Suppressor macrophage treated with lipopolysaccharide for 1 hour (primary cell): ENCODE results near the gene POMT2.
A peak's percentile ranks its signal among the peaks of the same experiment; 100 is the strongest.
"Not testable (repeated sequence)": the region's sequence is repeated elsewhere in the genome, so short reads cannot be mapped to it uniquely, and the experiment has no call there.

ENCODE experiments used
- DNase-seq, 3 donors: peaks; one replicate each; pipeline ENCODE4 v3.0.0-alpha.2; 2020 to 2022

POMT2 gene

DNA sequence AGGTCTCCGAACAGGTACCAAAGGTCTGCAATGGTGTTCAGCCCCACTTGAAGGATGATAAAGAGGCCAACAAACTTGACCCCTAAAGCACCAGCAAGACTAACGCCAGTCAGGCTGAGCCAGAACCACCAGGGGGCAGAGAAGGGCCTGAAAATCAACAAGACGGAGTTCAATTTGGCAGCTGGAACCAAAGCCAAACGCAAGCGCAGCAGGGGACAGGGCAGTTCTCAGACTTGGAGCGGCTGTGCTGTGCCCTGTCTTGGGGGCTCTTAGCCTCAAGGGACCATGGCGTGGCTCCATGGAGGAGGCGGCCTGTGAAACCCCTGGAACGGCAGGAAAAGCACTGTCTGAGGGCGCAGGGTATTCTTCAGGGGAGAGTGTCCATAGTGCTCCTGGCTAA, 19.6 kb downstream of the POMT2 start:
- peak; percentile 83 to 90 (median 85) for DNase-seq

DNA sequence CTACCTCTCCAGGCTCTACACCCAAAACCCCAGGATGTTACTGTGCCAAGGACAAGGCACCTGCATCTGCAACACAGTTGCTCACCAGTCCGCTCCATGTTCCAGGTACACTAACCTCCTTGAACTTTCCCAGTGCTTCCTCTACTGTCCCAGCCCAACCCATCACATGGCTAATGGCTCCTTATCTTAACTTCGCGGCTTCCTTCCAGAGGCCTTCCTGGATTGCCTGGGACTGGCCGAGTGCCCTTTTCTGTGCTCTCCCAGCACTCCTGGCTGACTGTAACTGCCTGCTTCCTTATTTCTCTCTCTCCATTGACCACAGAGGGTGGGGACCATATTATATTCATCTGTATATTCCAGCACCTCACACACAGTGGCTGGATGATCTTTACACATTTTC, 20.9 kb downstream of the POMT2 start:
- DNase-seq: no peak

GRCh38 chr14:77296906-77297305, 23.8 kb downstream of the POMT2 start:
- no peak for DNase-seq

- DNase-seq: no peak
Observed at GRCh38 chr14:77296155-77296554, 24.5 kb downstream of the POMT2 start.

DNA sequence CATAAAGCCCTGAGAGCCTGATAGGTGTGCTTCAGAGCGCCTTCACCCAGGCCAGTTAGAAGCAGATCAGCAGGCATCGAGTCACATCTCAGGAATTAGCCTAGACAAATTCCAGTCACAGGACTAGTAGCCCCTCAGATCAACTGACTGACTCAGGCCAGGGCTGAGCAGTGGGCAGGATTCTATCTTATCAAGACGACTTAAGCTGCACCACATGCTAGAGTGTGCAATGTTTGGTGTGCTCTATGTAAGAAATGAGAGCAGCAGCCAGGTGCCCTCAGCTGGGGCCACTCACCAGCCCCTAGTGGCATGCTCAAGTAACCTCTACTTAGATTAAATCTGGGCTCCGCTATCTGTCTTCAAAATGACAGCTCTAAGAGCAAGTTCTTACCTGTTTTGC, 30.0 kb downstream of the POMT2 start:
- DNase-seq: no peak

- DNase-seq: peak in 2 of 3 donors; percentile 10 to 26
Observed at GRCh38 chr14:77286576-77286975, 34.1 kb downstream of the POMT2 start.

DNA sequence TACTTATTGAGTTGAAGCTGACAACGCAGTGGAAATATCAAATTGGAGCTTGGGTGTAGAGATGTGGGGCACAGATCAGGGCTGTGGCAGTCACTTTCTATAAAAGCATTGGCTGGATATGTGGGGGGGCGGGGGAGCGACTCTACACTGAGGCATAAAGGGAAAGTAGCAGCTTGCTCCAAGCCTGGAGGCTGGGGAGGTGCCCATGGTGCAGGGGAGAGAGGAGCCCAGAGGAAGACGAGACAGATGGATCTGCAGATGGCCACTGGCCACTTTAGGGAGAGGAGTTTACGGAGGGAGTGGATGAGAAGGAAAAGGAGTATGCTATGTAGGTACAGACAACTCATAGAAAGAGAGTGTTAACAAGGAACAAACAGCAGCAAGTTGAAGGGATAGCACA, 36.2 kb downstream of the POMT2 start:
- no peak for DNase-seq

DNA sequence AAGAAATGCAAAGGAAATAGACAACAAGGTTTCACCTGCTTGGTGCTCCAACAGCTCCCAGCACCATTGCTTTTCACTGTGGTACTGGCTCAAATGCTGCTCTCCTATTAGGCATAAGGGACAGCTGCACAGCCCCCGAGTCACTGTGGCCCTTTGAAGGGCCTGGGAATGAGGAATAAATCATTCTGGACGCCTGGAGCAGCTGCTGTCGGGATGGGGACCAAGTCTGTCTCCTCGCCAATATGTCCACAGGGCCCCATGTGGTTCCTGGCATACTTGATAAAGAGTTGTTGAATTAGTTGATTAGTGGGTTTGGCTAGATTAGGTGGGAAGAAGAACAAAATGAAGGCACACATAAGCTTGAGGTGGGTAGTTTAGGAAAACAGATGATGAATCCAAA, 36.6 kb downstream of the POMT2 start:
- DNase-seq: no peak

DNA sequence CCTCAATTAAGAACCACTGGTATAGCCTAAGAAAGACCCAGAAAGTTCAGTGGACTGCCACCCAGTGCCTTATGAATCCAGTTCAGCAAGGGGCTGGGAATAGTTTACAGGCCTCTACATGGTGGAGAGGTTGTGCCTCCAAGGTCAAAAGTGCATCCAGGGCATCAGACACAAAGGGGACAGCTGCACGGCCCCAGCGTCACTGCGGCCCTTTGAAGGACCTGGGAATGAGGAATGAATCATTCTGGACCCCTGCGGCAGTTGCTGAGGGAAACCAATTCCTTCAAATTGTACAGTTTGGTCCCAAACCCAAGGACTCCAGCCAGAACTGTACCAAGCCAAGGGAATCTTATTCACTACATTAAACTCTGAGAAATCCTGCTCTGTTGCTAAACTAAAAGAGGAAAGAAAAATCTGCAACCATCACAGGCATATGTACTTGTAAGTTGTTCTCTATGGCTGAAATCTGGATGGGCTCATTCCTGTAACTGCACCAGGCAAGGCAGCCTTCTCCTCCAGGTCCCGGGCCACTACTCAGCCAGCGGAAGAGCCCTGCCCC, 38.8 kb downstream of the POMT2 start:
- no peak for DNase-seq

- not testable (repeated sequence) for DNase-seq
Observed at GRCh38 chr14:77280921-77281320, 39.8 kb downstream of the POMT2 start.

- no peak for DNase-seq
Observed at GRCh38 chr14:77279719-77280118, 41.0 kb downstream of the POMT2 start.

GRCh38 chr14:77278461-77279230, 42.0 kb downstream of the POMT2 start:
- DNase-seq: no peak

GRCh38 chr14:77276959-77277358, 43.7 kb downstream of the POMT2 start:
- no peak for DNase-seq

DNA sequence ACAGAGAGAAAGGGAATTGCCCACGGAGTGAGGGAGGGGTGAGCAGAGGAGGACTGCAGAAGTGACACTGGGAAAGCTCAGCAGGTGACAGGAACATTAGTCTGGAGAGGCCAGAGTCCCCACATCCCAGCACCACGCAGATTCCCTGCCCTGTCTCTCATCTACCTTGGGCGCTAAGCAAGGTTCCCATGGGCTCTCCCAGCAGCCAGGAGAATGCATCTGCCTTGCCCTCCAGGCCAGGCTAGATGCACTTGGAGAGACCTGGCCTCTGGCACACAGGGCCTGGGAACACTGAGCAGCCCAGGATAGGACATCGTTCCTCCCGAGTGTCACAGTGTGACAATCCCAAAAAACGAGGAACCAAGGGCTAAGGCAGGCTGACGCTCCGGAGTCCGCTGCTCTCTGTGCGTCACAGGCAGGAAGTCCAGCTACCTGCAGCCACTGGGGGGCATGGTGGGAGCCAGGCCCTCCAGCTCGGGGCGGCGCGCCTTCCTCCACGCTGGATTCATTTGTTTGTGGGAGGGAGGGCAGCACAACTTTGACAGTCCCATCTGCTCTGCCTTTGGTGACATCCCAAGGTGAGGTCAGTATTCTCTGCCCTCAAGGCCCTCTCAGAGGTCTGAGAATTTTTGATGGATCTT, 44.3 kb downstream of the POMT2 start:
- no peak for DNase-seq

DNA sequence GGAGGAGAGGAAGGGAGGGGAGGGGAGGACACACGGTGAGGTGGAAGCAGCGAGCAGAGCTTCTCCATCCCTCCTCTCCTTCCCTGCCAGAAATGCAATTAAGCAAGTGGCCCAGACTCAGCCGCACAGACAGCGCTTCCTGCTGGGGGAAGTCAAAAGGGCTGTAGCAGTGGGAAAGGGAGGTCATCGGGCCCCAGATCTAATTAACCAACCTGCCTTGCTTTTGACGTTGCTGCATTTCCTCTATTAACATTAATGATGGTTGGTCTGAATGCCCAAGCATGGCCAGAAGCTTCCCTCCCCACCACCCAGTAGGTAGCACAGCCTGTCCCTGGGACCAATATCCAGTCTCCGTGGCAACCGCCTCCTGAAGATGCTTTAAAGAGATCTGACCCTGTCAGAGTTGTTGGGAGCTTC, 45.1 kb downstream of the POMT2 start:
- DNase-seq: no peak

GRCh38 chr14:77275041-77275580, 45.6 kb downstream of the POMT2 start:
- no peak for DNase-seq

DNA sequence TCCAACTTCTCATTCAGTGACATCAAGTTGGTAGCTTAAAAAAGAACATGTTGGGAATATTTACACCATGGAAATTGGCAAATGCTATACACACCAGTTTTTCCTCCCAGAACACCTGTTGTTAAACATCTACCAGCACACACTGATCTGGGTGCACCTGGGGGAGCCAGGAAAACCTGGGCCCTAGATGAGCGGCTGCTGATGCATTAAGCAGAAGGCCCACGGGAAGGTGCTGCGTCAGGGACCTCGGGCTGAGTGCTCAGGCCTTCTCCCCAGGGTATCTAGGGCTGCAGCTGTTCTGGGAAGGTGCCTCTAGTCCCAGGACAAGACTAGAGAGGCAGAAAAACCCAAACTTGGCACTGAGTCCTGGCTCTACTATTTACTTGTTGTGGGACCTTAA, 46.9 kb downstream of the POMT2 start:
- no peak for DNase-seq

GRCh38 chr14:77272261-77272660, 48.4 kb downstream of the POMT2 start:
- no peak for DNase-seq

GRCh38 chr14:77271113-77271710, 49.5 kb downstream of the POMT2 start, which contains the start of gene NGB:
Gene NGB (minus strand): TSS chr14:77271206. CDS start chr14:77270937, 269 bp downstream.
- no peak for DNase-seq

DNA sequence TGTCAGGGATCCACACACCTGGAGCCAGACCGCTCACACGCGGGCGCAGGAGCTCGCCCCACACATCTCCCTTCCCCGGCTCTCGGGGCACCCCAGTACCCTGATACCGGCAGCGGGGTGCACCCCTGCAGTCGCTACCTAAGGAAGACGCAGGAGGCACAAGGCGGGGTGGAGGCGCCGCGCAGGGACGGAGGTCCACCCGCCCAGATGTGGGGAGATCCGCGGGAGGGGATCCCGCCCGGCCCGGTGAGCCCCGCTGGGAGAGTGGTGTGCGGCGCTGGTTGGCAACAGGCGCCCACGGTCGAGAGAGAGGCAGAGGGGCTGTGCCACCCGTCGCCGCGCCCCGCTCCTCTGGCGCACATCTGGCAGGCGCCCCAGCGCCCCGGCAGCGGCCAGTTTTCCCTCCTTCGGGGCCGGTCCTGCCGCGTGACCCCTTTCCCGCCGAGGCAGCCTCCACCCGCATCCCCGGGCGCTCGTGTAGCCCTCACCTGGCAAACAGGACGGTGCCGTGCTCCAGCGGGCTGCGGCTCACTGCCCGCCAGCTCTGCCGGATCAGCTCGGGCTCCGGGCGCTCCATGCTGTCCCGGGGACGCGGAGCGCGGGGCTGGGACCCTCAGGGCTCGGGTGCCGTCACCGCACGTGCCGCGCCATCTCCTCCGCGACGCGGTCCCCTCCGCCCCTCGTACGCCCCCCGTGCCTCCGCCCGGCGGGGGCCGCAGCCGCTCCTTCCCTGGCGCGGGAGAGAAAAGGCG, 50.1 kb downstream of the POMT2 start:
- DNase-seq: no peak

DNA sequence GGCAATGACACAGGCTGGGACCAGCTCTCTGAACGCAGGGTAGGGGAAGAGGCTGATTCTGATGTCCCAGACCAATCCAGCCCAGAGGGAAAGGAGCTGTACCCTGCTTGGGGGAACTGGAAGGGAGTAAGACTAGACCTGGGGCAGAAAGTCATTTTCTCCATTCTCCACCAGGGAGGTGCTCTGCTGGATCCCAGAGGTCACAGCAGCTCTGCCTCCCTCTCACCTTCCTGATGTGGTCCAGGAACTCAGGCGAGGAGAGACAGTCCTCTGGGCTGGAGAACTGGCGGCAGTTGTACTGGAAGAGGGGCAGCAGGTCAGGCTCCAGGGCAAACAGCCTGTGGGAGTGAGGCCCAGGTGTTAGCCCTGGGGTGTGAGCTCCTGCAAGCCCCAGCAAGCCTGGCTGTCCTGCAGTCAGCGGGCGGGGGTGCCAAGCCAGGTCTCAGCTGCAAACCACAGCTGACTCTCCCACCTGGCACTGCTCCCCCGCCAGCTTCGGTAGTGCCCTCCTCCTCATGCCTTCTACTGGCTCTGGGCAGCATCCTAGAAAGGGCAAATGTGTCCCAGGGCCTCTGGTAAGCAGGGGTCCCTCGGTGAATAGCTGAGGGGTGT, 51.6 kb downstream of the POMT2 start:
- no peak for DNase-seq
